Measurements from ENCODE around the gene CRKL. TPM values are rescaled to one million over a fixed set of nuclear protein-coding genes. Genes with fewer than 3 reads are reported as not detected.

The CRKL gene
- total RNA-seq, 1 donor from 2014 or later = 59.5 TPM

- Mint-ChIP-seq H3K9me3 (ENCODE audit: unreplicated experiment) (no peaks in the 10 kb centered on the region), H3K4me1 (ENCODE audit: low read depth, unreplicated experiment) (peaks cover 11% of the 10 kb centered on the region), H3K27me3 (ENCODE audit: low read depth, unreplicated experiment) (no peaks in the 10 kb centered on the region), H3K36me3 (ENCODE audit: low read depth, unreplicated experiment) (peaks cover 10% of the 10 kb centered on the region), H3K27ac (ENCODE audit: unreplicated experiment) (no peak overlapping the region), H3K4me3 (ENCODE audit: unreplicated experiment) (no peak overlapping the region)
- H3K9ac ChIP-seq (ENCODE audit: low read length) = no peak overlapping the region
- peaks cover 8% of the 10 kb centered on the region for H3K79me2 ChIP-seq (ENCODE audit: insufficient read depth, low read length)
- H3K27ac ChIP-seq (ENCODE audit: low read depth, low read length) = no peak overlapping the region
- FAIRE-seq (no peak), DNase-seq (ENCODE audit: low read depth) (no peak)
- H3K4me3 ChIP-seq (ENCODE audit: insufficient read depth, low read depth, low read length) = no peak overlapping the region
- no peaks in the 10 kb centered on the region for H3K9me3 ChIP-seq (ENCODE audit: insufficient read depth, low read depth, low read length)
- no peaks in the 10 kb centered on the region for H3K4me1 ChIP-seq (ENCODE audit: insufficient read depth, low read length)
- peaks cover 2% of the 10 kb centered on the region for H3K36me3 ChIP-seq (ENCODE audit: insufficient read depth, low read length)
- TF ChIP-seq CTCF (IDR thresholded peaks at IDR 0.05; ENCODE audit: insufficient read depth, low read depth, low read length) = no peak
- TF ChIP-seq EZH2 (IDR thresholded peaks at IDR 0.05; ENCODE audit: insufficient read depth, low read length) = no peak
- H2AFZ ChIP-seq (ENCODE audit: low read depth, low read length) = no peak overlapping the region
- H3K4me2 ChIP-seq (ENCODE audit: low read length) = no peak overlapping the region
- H3K27me3 ChIP-seq (ENCODE audit: insufficient read depth, low read length) = no peaks in the 10 kb centered on the region
- peaks cover 28% of the 10 kb centered on the region for H4K20me1 ChIP-seq (ENCODE audit: insufficient read depth, low read length)
These were observed 48.0 kb upstream of the CRKL start for GRCh38 chr22:20869234-20869633.

- H3K9me3 ChIP-seq (ENCODE audit: insufficient read depth, low read depth, low read length) = no peaks in the 10 kb centered on the region
- no peak for TF ChIP-seq EZH2 (IDR thresholded peaks at IDR 0.05; ENCODE audit: insufficient read depth, low read length)
- no peaks in the 10 kb centered on the region for H4K20me1 ChIP-seq (ENCODE audit: insufficient read depth, low read length)
- H3K79me2 ChIP-seq (ENCODE audit: insufficient read depth, low read length) = no peaks in the 10 kb centered on the region
- peaks cover 2% of the 10 kb centered on the region for H3K36me3 ChIP-seq (ENCODE audit: insufficient read depth, low read length)
- no peaks in the 10 kb centered on the region for H3K27me3 Mint-ChIP-seq (ENCODE audit: low read depth, unreplicated experiment)
- H3K4me2 ChIP-seq (ENCODE audit: low read length) = no peak overlapping the region
- H3K9me3 Mint-ChIP-seq (ENCODE audit: unreplicated experiment) = no peaks in the 10 kb centered on the region
- H3K4me1 Mint-ChIP-seq (ENCODE audit: low read depth, unreplicated experiment) = peaks cover 3% of the 10 kb centered on the region
- H2AFZ ChIP-seq (ENCODE audit: low read depth, low read length) = no peak overlapping the region
- no peak overlapping the region for H3K4me3 Mint-ChIP-seq (ENCODE audit: unreplicated experiment)
- H3K27me3 ChIP-seq (ENCODE audit: insufficient read depth, low read length) = no peaks in the 10 kb centered on the region
- H3K9ac ChIP-seq (ENCODE audit: low read length) = no peak overlapping the region
- H3K4me1 ChIP-seq (ENCODE audit: insufficient read depth, low read length) = no peaks in the 10 kb centered on the region
- H3K36me3 Mint-ChIP-seq (ENCODE audit: low read depth, unreplicated experiment) = peaks cover 21% of the 10 kb centered on the region
- H3K27ac Mint-ChIP-seq (ENCODE audit: unreplicated experiment) = no peak overlapping the region
- no peak overlapping the region for H3K4me3 ChIP-seq (ENCODE audit: insufficient read depth, low read depth, low read length)
- H3K27ac ChIP-seq (ENCODE audit: low read depth, low read length) = no peak overlapping the region
- no peak for DNase-seq (ENCODE audit: low read depth)
- no peak for FAIRE-seq
These were observed 44.0 kb upstream of the CRKL start for GRCh38 chr22:20873214-20873613.

DNA sequence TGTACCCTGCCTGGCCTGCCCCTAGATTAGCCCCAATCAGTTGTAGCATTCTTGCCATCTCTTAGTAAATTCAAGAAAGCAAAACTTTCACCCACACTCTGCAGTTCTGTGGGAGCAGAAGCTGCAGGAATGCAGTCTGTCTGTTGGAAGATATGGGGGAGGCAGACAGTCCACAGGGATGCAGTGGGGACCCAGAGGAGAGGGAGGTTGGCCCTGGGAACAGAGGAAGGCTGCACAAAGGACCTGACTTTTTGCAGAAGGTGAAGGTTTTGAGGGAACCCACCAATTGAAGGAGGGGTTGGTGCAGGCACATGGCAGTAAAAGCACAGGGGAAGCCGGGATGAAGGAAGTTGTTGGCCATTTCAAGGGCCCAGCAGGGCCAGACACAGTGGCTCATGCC is 41.9 kb upstream of the CRKL start:
- Histone ChIP-seq H3K27me3 (ENCODE audit: insufficient read depth, low read length) (no peaks in the 10 kb centered on the region), H3K4me1 (ENCODE audit: insufficient read depth, low read length) (no peaks in the 10 kb centered on the region), H3K79me2 (ENCODE audit: insufficient read depth, low read length) (no peaks in the 10 kb centered on the region), H3K9ac (ENCODE audit: low read length) (no peak overlapping the region), H3K4me3 (ENCODE audit: insufficient read depth, low read depth, low read length) (no peak overlapping the region), H3K36me3 (ENCODE audit: insufficient read depth, low read length) (peaks cover 2% of the 10 kb centered on the region), H3K4me2 (ENCODE audit: low read length) (no peak overlapping the region), H2AFZ (ENCODE audit: low read depth, low read length) (no peak overlapping the region), H3K27ac (ENCODE audit: low read depth, low read length) (no peak overlapping the region), H3K9me3 (ENCODE audit: insufficient read depth, low read depth, low read length) (no peaks in the 10 kb centered on the region), H4K20me1 (ENCODE audit: insufficient read depth, low read length) (no peaks in the 10 kb centered on the region)
- no peaks in the 10 kb centered on the region for H3K27me3 Mint-ChIP-seq (ENCODE audit: low read depth, unreplicated experiment)
- TF ChIP-seq EZH2 (IDR thresholded peaks at IDR 0.05; ENCODE audit: insufficient read depth, low read length) (no peak), CTCF (IDR thresholded peaks at IDR 0.05; ENCODE audit: insufficient read depth, low read depth, low read length) (no peak)
- H3K36me3 Mint-ChIP-seq (ENCODE audit: low read depth, unreplicated experiment) = peaks cover 21% of the 10 kb centered on the region
- DNase-seq (ENCODE audit: low read depth) (no peak), FAIRE-seq (no peak)
- H3K27ac Mint-ChIP-seq (ENCODE audit: unreplicated experiment) = no peak overlapping the region
- H3K4me1 Mint-ChIP-seq (ENCODE audit: low read depth, unreplicated experiment) = peaks cover 3% of the 10 kb centered on the region
- no peaks in the 10 kb centered on the region for H3K9me3 Mint-ChIP-seq (ENCODE audit: unreplicated experiment)
- no peak overlapping the region for H3K4me3 Mint-ChIP-seq (ENCODE audit: unreplicated experiment)

Measured in astrocyte (in vitro differentiated cells and primary cell).